SH-SY5Y (cell line): Measurements from ENCODE around the gene STEAP1B.

Source experiments
- GATA2 ChIP-seq: IDR thresholded peaks from 2 replicates; pipeline ENCODE4 v1.6.1; 2011; ENCODE audit warnings: mild to moderate bottlenecking, low read depth, low read length
- GATA3 ChIP-seq: IDR thresholded peaks from 2 replicates; pipeline ENCODE4 v1.6.1; 2011; ENCODE audit warnings: low read depth, mild to moderate bottlenecking, low read length, moderate library complexity

DNA sequence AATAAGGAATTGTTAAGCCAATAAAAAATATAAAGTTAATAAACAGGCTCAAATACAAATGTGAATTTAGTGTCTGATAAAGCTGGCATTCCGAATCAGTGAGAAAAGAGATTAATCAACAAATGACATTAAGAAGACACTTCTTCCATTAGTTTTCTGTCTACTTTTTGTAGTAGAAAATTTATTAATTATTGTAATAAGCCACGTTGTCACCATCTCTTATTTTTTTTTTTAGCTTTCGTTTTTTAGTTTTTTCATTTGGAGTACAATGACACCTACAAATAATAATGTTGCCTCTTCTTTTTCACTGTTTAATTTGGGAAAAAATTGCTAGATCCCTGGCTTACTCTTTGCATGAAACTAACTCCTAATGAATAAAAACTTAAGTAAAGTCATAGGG, 46.8 kb upstream of the STEAP1B start:
- no peak for TF ChIP-seq GATA2
- TF ChIP-seq GATA3 = no peak
